IMR-90 (cell line): ENCODE results near the gene ELL. TPM values are rescaled to one million over a fixed set of nuclear protein-coding genes. Genes with fewer than 3 reads are reported as not detected.

Source experiments
- ATAC-seq: fragments of 200-7000 bp; cut with Tn5 transposase; 2 replicates; pipeline ENCODE4 v1.9.1; 2020; ENCODE audit warnings: low read depth, mild to moderate bottlenecking, moderate library complexity
- BruUV-seq: library from RNA; stranded (reverse); fragments of 400-500 nt; replicated peaks from 2 replicates; lab custom pipeline; 2021; lab: Mats Ljungman, UMichigan
- CTCF ChIA-PET: fragments of 300-600 bp; formaldehyde crosslinking; extraction: SDS; loops from one replicate; lab custom pipeline; 2021; ENCODE audit warnings: antibody characterized with exemption; lab: Yijun Ruan, JAX
- POLR2A ChIA-PET: fragments of 300-600 bp; sonication (Branson Sonifier 250); formaldehyde crosslinking; loops from one replicate; lab custom pipeline; 2022; ENCODE audit warnings: antibody characterized with exemption; ENCODE audit not compliant: unreplicated experiment; lab: Charles Lee
- DNase-seq: peaks from one replicate; pipeline ENCODE4 v3.0.0; 2013
- H2AFZ ChIP-seq: replicated peaks from 2 replicates; pipeline ENCODE3; 2013; ENCODE audit warnings: low read length, mild to moderate bottlenecking; ENCODE audit not compliant: poor library complexity
- H2AK5ac ChIP-seq: 2 replicates; pipeline ENCODE4 v1.6.1; 2013; ENCODE audit warnings: low read depth, low read length, inconsistent platforms
- H2AK9ac ChIP-seq: replicated peaks from 2 replicates; pipeline ENCODE3; 2013; ENCODE audit warnings: mild to moderate bottlenecking, low read depth, low read length, moderate library complexity; ENCODE audit not compliant: poor library complexity
- H2BK120ac ChIP-seq: 2 replicates; pipeline ENCODE4 v1.6.1; 2013; ENCODE audit warnings: low read depth, low read length, inconsistent platforms
- H2BK15ac ChIP-seq: 3 replicates; pipeline ENCODE4 v1.6.1; 2013; ENCODE audit warnings: low read depth, low read length, inconsistent platforms
- H2BK20ac ChIP-seq: 2 replicates; pipeline ENCODE4 v1.6.1; 2013; ENCODE audit warnings: low read depth, mild to moderate bottlenecking, inconsistent platforms, low read length, moderate library complexity
- H2BK5ac ChIP-seq: 2 replicates; pipeline ENCODE4 v1.6.1; 2013; ENCODE audit warnings: mild to moderate bottlenecking, low read depth, low read length, inconsistent platforms; ENCODE audit not compliant: poor library complexity, severe bottlenecking
- H3K14ac ChIP-seq: replicated peaks from 2 replicates; pipeline ENCODE4 v1.6.1; 2013; ENCODE audit warnings: low read depth, low read length, inconsistent platforms
- H3K18ac ChIP-seq: 2 replicates; pipeline ENCODE4 v1.6.1; 2013; ENCODE audit warnings: low read depth, low read length, control low read depth
- H3K23ac ChIP-seq: 2 replicates; pipeline ENCODE4 v1.6.1; 2013; ENCODE audit warnings: low read depth, low read length, inconsistent platforms
- H3K27ac ChIP-seq: 2 replicates; pipeline ENCODE4 v1.5.1; 2013; ENCODE audit warnings: mild to moderate bottlenecking, control low read depth, low read length; ENCODE audit not compliant: insufficient read depth
- H3K27me3 ChIP-seq: 2 replicates; pipeline ENCODE4 v1.6.1; 2013; ENCODE audit warnings: low read length; ENCODE audit not compliant: control insufficient read depth, insufficient read depth
- H3K36me3 ChIP-seq: 2 replicates; pipeline ENCODE4 v1.6.1; 2013; ENCODE audit warnings: low read length, mixed read lengths; ENCODE audit not compliant: control insufficient read depth, insufficient read depth
- H3K4ac ChIP-seq: 2 replicates; pipeline ENCODE4 v1.6.1; 2013; ENCODE audit warnings: low read depth, low read length, inconsistent platforms
- H3K4me1 ChIP-seq: 2 replicates; pipeline ENCODE4 v1.6.1; 2013; ENCODE audit warnings: low read length, mixed read lengths; ENCODE audit not compliant: control insufficient read depth, insufficient read depth
- H3K4me2 ChIP-seq: 2 replicates; pipeline ENCODE4 v1.6.1; 2013; ENCODE audit warnings: low read depth, mild to moderate bottlenecking, control low read depth, low read length, moderate library complexity
- H3K4me3 ChIP-seq: 2 replicates; pipeline ENCODE4 v1.5.1; 2013; ENCODE audit warnings: low read depth, mild to moderate bottlenecking, control low read depth, low read length, moderate library complexity; ENCODE audit not compliant: insufficient read depth
- H3K56ac ChIP-seq: 2 replicates; pipeline ENCODE4 v1.6.1; 2013; ENCODE audit warnings: low read length, inconsistent platforms; ENCODE audit not compliant: insufficient read depth; ENCODE audit errors: extremely low read depth
- H3K79me1 ChIP-seq, 2 experiments: 2 replicates each; pipeline ENCODE4 v1.6.1; 2013; ENCODE audit warnings: low read length in 2 of 2, inconsistent platforms in 1 of 2, low read depth in 1 of 2
- H3K9ac ChIP-seq: 2 replicates; pipeline ENCODE4 v1.6.1; 2013; ENCODE audit warnings: low read depth, low read length, control low read depth
- H3K9me1 ChIP-seq: 2 replicates; pipeline ENCODE4 v1.6.1; 2013; ENCODE audit warnings: low read length, inconsistent platforms; ENCODE audit not compliant: insufficient read depth
- H3K9me3 ChIP-seq: 2 replicates; pipeline ENCODE4 v1.6.1; 2013; ENCODE audit warnings: low read length; ENCODE audit not compliant: control insufficient read depth, insufficient read depth
- H4K20me1 ChIP-seq: 2 replicates; pipeline ENCODE4 v1.6.1; 2013; ENCODE audit warnings: low read length, inconsistent platforms; ENCODE audit not compliant: insufficient read depth
- H4K5ac ChIP-seq: 2 replicates; pipeline ENCODE4 v1.6.1; 2013; ENCODE audit warnings: mild to moderate bottlenecking, low read depth, low read length, control low read depth
- H4K8ac ChIP-seq, 2 experiments: 2 replicates each; pipeline ENCODE4 v1.6.1; 2013; ENCODE audit warnings: low read depth in 2 of 2, low read length in 2 of 2, control low read depth in 1 of 2, inconsistent platforms in 1 of 2
- H4K91ac ChIP-seq: 2 replicates; pipeline ENCODE4 v1.6.1; 2013; ENCODE audit warnings: low read depth, low read length, inconsistent platforms; ENCODE audit not compliant: insufficient read depth
- BHLHE40 ChIP-seq: fragments of 150-350 bp; IDR thresholded peaks from 2 replicates; pipeline ENCODE4 v1.6.1; 2016; ENCODE audit warnings: mild to moderate bottlenecking, low read depth, low read length
- CEBPB ChIP-seq: IDR thresholded peaks from 2 replicates; pipeline ENCODE4 v1.6.1; 2012; ENCODE audit warnings: low read depth, low read length, improper control_type of control experiment
- CTCF ChIP-seq: conservative IDR thresholded peaks from 2 replicates; pipeline ENCODE4 v1.5.1; 2012; ENCODE audit warnings: mild to moderate bottlenecking, low read depth, low read length, improper control_type of control experiment
- FOS ChIP-seq: fragments of 150-350 bp; IDR thresholded peaks from 2 replicates; pipeline ENCODE4 v1.6.1; 2016; ENCODE audit warnings: low read depth, low read length
- MAFK ChIP-seq: IDR thresholded peaks from 2 replicates; pipeline ENCODE4 v1.6.1; 2012; ENCODE audit warnings: low read depth, low read length, improper control_type of control experiment
- MAZ ChIP-seq: IDR thresholded peaks from 2 replicates; pipeline ENCODE4 v1.6.1; 2012; ENCODE audit warnings: low read depth, mild to moderate bottlenecking, low read length, improper control_type of control experiment, moderate library complexity, borderline replicate concordance
- MXI1 ChIP-seq: IDR thresholded peaks from 2 replicates; pipeline ENCODE4 v1.6.1; 2012; ENCODE audit warnings: low read depth, mild to moderate bottlenecking, low read length, moderate library complexity, borderline replicate concordance
- NFE2L2 ChIP-seq: fragments of 150-350 bp; IDR thresholded peaks from 2 replicates; pipeline ENCODE4 v1.6.1; 2016; ENCODE audit warnings: low read depth, mild to moderate bottlenecking, low read length
- POLR2A ChIP-seq: IDR thresholded peaks from 2 replicates; pipeline ENCODE4 v1.6.1; 2012; ENCODE audit warnings: mild to moderate bottlenecking, low read depth, low read length
- RAD21 ChIP-seq: IDR thresholded peaks from 2 replicates; pipeline ENCODE4 v1.6.1; 2012; ENCODE audit warnings: low read length, improper control_type of control experiment
- RCOR1 ChIP-seq: IDR thresholded peaks from 2 replicates; pipeline ENCODE4 v1.6.1; 2012; ENCODE audit warnings: mild to moderate bottlenecking, low read length, improper control_type of control experiment; ENCODE audit not compliant: insufficient replicate concordance
- RFX5 ChIP-seq: IDR thresholded peaks from 2 replicates; pipeline ENCODE4 v1.8.0; 2012; ENCODE audit warnings: low read depth, mild to moderate bottlenecking, low read length, moderate library complexity
- SMC3 ChIP-seq: fragments of 150-350 bp; IDR thresholded peaks from 2 replicates; pipeline ENCODE4 v1.6.1; 2016; ENCODE audit warnings: low read depth, mild to moderate bottlenecking, antibody characterized with exemption, low read length, moderate library complexity
- WGBS, 2 experiments: methylation state at CpG; one replicate each; pipeline versions ENCODE4 v1.1.5 to v1.1.7; 2013; ENCODE audit warnings: missing lambda C conversion rate in 2 of 2; ENCODE audit not compliant: insufficient read length in 1 of 2; ENCODE audit errors: extremely low coverage in 2 of 2; 5-methylcytosine and 5-hydroxymethylcytosine counted together
- dilution Hi-C: fragments of 300-500 bp; cut with HindIII; formaldehyde crosslinking; loops from one replicate; pipeline ENCODE4 v1.14.3; 2018; ENCODE audit warnings: low sequenced_read_pairs; ENCODE audit not compliant: unreplicated experiment
- in situ Hi-C: fragments of 300-500 bp; cut with MboI; formaldehyde crosslinking; loops from 3 replicates; pipeline ENCODE4 v1.14.3; 2019; ENCODE audit warnings: low sequenced_read_pairs, inconsistent platforms, mixed read lengths
- intact Hi-C: fragments of 100-400 bp; cut with micrococcal nuclease; formaldehyde crosslinking; loops from 2 replicates; pipeline ENCODE4 v1.10.0; 2022
- polyA plus RNA-seq, 3 experiments: library from polyadenylated mRNA; depleted of rRNA; stranded (reverse); fragments of >200 nt; gene quantifications; 2 replicates each; pipeline ENCODE4 v1.2.3, GENCODE V29; 2012; ENCODE audit warnings: low replicate concordance in 1 of 3
- total RNA-seq: library from RNA; depleted of rRNA; stranded (reverse); fragments of >200 nt; gene quantifications from 2 replicates; pipeline ENCODE4 v1.2.3, GENCODE V29; 2012
- TF ChIP-seq, protein P1 (sequence below): fragments of 150-350 bp; IDR thresholded peaks from 2 replicates; pipeline ENCODE4 v1.6.1; 2017; ENCODE audit warnings: mild to moderate bottlenecking, antibody characterized with exemption, low read length, low read depth
- TF ChIP-seq, protein P2 (sequence below): fragments of 150-350 bp; IDR thresholded peaks from 2 replicates; pipeline ENCODE4 v1.6.1; 2016; ENCODE audit warnings: low read depth, mild to moderate bottlenecking, low read length, moderate library complexity, borderline replicate concordance

Gene ELL
- total and polyA plus RNA-seq, 2 of the 4 experiments (the other 2 are of a cell fraction): 6.3 to 13.1 TPM

DNA sequence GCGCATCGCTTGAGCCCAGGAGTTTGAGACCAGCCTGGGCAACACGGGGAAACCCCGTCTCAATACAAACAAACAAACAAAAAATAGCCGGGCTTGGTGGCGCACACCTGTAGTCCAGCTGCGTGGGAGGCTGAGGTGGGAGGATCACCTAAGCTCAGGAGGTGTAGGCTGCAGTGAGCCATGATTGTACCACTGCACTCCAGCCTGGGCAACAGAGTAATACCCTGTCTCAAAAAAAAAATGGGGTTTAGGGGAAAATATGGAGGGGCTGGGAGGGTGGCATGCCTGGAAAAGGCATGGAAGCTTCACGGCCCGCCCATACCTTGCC, 82.0 kb downstream of the ELL start:
- Histone ChIP-seq H4K91ac (no peak overlapping the region), H3K4me2 (no peak overlapping the region), H3K14ac (no peak overlapping the region), H2AK9ac (no peak overlapping the region), H2AFZ (no peak overlapping the region), H3K27me3 (no peaks in the 10 kb centered on the region), H3K79me1 (peaks cover 7 to 31% of the 10 kb centered on the region in 2 experiments; a peak in 3 of 4 replicates), H2BK120ac (no peak overlapping the region), H3K9me1 (peaks cover 12% of the 10 kb centered on the region; the same call in 1 of the 2 replicates), H4K8ac (no peak overlapping the region), H2AK5ac (no peak overlapping the region), H3K23ac (no peak overlapping the region), H4K5ac (no peak overlapping the region), H3K36me3 (peaks cover 31% of the 10 kb centered on the region), H3K4ac (no peak overlapping the region), H3K4me1 (peaks cover 22% of the 10 kb centered on the region; the same call in 1 of the 2 replicates), H2BK20ac (no peak overlapping the region), H3K27ac (no peak overlapping the region), H4K20me1 (peaks cover 56% of the 10 kb centered on the region), H3K18ac (no peak overlapping the region), H2BK15ac (no peak overlapping the region), H3K9ac (no peak overlapping the region), H3K4me3 (no peak overlapping the region), H2BK5ac (no peak overlapping the region), H3K9me3 (no peaks in the 10 kb centered on the region), H3K56ac (no peak overlapping the region)
- dilution Hi-C loops: no loop called here
- CTCF ChIA-PET: no interaction called here
- intact Hi-C loops: no loop called here
- no peak for TF ChIP-seq CTCF
- TF ChIP-seq RAD21: no peak
- TF ChIP-seq POLR2A: no peak
- TF ChIP-seq, protein P1, sequence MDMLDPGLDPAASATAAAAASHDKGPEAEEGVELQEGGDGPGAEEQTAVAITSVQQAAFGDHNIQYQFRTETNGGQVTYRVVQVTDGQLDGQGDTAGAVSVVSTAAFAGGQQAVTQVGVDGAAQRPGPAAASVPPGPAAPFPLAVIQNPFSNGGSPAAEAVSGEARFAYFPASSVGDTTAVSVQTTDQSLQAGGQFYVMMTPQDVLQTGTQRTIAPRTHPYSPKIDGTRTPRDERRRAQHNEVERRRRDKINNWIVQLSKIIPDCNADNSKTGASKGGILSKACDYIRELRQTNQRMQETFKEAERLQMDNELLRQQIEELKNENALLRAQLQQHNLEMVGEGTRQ: no peak
- no peak for TF ChIP-seq BHLHE40
- no peak for TF ChIP-seq NFE2L2
- TF ChIP-seq RFX5: no peak
- no peak for TF ChIP-seq SMC3
- TF ChIP-seq CEBPB: no peak
- no peak for TF ChIP-seq MAZ
- no peak for TF ChIP-seq MAFK
- TF ChIP-seq RCOR1: no peak
- TF ChIP-seq, protein P2, sequence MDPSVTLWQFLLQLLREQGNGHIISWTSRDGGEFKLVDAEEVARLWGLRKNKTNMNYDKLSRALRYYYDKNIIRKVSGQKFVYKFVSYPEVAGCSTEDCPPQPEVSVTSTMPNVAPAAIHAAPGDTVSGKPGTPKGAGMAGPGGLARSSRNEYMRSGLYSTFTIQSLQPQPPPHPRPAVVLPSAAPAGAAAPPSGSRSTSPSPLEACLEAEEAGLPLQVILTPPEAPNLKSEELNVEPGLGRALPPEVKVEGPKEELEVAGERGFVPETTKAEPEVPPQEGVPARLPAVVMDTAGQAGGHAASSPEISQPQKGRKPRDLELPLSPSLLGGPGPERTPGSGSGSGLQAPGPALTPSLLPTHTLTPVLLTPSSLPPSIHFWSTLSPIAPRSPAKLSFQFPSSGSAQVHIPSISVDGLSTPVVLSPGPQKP: no peak
- TF ChIP-seq MXI1: no peak
- no peak for TF ChIP-seq FOS
- POLR2A ChIA-PET: no interaction called here
- no TSS peak for BruUV-seq
- no peak for ATAC-seq
- WGBS, 2 experiments: 100% methylated on average over 3 of the region's 9 CpGs; no CpG with 5 or more reads in 1 of the 2 experiments
- in situ Hi-C loops: no loop called here
- DNase-seq: no peak
